ENCODE results near the gene GPATCH2.

Gene GPATCH2

DNA sequence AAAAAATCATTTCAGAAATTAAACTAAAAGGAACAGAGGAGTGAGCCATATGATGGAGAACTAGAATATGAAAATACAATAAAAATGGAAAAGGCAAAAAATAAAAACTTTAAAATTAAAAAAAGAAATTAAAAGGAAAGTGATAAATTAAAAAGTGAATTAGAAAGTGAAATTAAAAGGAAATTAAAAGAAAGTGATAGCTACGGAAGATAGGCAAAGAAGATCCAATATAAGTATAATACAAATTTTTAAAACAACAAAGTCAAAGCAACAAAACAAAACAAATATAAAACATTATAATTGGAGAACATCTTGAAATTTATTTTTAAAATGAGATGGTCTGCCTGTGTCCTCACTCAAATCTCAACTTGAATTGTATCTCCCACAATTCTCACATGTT lies 165.8 kb downstream of the GPATCH2 start:
- DNase-seq (ENCODE audit: low read depth in 1 of 2, low spot score in 1 of 2) = no peak
- Histone ChIP-seq H3K4me3 (replicated peaks; ENCODE audit: insufficient read depth, low read length) (no peak overlapping the region), H3K27ac (replicated peaks) (no peak overlapping the region), H3K27me3 (ENCODE audit: insufficient read depth, poor library complexity, severe bottlenecking) (no peaks in the 10 kb centered on the region)
- TF ChIP-seq, protein P1, sequence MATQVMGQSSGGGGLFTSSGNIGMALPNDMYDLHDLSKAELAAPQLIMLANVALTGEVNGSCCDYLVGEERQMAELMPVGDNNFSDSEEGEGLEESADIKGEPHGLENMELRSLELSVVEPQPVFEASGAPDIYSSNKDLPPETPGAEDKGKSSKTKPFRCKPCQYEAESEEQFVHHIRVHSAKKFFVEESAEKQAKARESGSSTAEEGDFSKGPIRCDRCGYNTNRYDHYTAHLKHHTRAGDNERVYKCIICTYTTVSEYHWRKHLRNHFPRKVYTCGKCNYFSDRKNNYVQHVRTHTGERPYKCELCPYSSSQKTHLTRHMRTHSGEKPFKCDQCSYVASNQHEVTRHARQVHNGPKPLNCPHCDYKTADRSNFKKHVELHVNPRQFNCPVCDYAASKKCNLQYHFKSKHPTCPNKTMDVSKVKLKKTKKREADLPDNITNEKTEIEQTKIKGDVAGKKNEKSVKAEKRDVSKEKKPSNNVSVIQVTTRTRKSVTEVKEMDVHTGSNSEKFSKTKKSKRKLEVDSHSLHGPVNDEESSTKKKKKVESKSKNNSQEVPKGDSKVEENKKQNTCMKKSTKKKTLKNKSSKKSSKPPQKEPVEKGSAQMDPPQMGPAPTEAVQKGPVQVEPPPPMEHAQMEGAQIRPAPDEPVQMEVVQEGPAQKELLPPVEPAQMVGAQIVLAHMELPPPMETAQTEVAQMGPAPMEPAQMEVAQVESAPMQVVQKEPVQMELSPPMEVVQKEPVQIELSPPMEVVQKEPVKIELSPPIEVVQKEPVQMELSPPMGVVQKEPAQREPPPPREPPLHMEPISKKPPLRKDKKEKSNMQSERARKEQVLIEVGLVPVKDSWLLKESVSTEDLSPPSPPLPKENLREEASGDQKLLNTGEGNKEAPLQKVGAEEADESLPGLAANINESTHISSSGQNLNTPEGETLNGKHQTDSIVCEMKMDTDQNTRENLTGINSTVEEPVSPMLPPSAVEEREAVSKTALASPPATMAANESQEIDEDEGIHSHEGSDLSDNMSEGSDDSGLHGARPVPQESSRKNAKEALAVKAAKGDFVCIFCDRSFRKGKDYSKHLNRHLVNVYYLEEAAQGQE (IDR thresholded peaks at IDR 0.05; ENCODE audit: insufficient replicate concordance, low read depth) = no peak
- TF ChIP-seq, protein P2, sequence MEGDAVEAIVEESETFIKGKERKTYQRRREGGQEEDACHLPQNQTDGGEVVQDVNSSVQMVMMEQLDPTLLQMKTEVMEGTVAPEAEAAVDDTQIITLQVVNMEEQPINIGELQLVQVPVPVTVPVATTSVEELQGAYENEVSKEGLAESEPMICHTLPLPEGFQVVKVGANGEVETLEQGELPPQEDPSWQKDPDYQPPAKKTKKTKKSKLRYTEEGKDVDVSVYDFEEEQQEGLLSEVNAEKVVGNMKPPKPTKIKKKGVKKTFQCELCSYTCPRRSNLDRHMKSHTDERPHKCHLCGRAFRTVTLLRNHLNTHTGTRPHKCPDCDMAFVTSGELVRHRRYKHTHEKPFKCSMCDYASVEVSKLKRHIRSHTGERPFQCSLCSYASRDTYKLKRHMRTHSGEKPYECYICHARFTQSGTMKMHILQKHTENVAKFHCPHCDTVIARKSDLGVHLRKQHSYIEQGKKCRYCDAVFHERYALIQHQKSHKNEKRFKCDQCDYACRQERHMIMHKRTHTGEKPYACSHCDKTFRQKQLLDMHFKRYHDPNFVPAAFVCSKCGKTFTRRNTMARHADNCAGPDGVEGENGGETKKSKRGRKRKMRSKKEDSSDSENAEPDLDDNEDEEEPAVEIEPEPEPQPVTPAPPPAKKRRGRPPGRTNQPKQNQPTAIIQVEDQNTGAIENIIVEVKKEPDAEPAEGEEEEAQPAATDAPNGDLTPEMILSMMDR (IDR thresholded peaks at IDR 0.05; ENCODE audit: insufficient read depth, low read length) = no peak
- TF ChIP-seq SPI1 (IDR thresholded peaks at IDR 0.05; ENCODE audit: borderline replicate concordance, low read depth) = no peak
- TF ChIP-seq GABPA (IDR thresholded peaks at IDR 0.05; ENCODE audit: low read depth) = no peak
- TF ChIP-seq POLR2AphosphoS5 (IDR thresholded peaks at IDR 0.05; ENCODE audit: low read depth) = no peak

DNA sequence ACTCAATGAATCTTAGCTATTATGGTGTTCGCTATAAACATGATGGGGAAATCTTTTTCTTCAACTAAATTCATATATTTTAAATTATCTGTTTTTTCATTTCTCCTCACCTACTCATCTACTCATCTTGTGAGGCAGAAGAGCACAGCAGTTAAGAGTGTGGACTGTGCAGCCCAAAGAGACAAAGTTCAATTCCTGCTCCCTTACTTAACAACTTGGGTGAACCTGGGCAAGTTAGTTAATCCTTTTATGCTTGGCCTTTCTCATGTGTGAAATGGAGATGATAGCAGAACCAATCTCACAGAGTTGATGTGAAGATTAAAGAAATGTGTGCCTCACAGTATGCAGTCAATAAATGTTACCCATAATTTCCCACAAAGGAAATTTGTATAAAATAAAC lies 168.2 kb downstream of the GPATCH2 start:
- H3K27ac ChIP-seq (replicated peaks) = no peak overlapping the region
- no peak overlapping the region for H3K4me3 ChIP-seq (replicated peaks; ENCODE audit: insufficient read depth, low read length)
- no peak for DNase-seq (ENCODE audit: low read depth in 1 of 2, low spot score in 1 of 2)
- H3K27me3 ChIP-seq (ENCODE audit: insufficient read depth, poor library complexity, severe bottlenecking) = no peaks in the 10 kb centered on the region
- TF ChIP-seq, protein P1 (IDR thresholded peaks at IDR 0.05; ENCODE audit: insufficient replicate concordance, low read depth) = no peak
- TF ChIP-seq, protein P2 (IDR thresholded peaks at IDR 0.05; ENCODE audit: insufficient read depth, low read length) = no peak
- no peak for TF ChIP-seq SPI1 (IDR thresholded peaks at IDR 0.05; ENCODE audit: borderline replicate concordance, low read depth)
- TF ChIP-seq GABPA (IDR thresholded peaks at IDR 0.05; ENCODE audit: low read depth) = no peak
- TF ChIP-seq POLR2AphosphoS5 (IDR thresholded peaks at IDR 0.05; ENCODE audit: low read depth) = no peak

DNA sequence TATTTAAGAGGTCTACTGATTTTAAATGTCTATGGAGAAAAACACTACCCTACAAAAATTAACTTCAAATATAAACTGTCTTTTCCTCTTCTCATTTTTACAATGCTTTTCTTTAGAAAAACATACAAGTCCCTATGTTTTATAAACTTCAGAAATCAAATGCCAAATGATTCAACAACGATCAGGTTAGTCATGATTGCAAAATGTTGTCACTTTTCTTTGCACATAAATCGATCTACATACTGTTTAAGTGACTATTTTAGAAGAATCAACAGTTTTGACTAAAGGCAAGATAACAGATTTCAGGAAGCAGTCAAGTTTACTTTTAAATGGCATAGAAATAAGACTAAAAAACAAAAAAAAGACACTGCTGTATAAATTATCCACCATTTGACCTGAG lies 168.7 kb downstream of the GPATCH2 start:
- no peak overlapping the region for H3K4me3 ChIP-seq (replicated peaks; ENCODE audit: insufficient read depth, low read length)
- TF ChIP-seq GABPA (IDR thresholded peaks at IDR 0.05; ENCODE audit: low read depth) = no peak
- no peak for TF ChIP-seq POLR2AphosphoS5 (IDR thresholded peaks at IDR 0.05; ENCODE audit: low read depth)
- no peak for TF ChIP-seq SPI1 (IDR thresholded peaks at IDR 0.05; ENCODE audit: borderline replicate concordance, low read depth)
- TF ChIP-seq, protein P1 (IDR thresholded peaks at IDR 0.05; ENCODE audit: insufficient replicate concordance, low read depth) = no peak
- no peak for DNase-seq (ENCODE audit: low read depth in 1 of 2, low spot score in 1 of 2)
- H3K27me3 ChIP-seq (ENCODE audit: insufficient read depth, poor library complexity, severe bottlenecking) = no peaks in the 10 kb centered on the region
- no peak overlapping the region for H3K27ac ChIP-seq (replicated peaks)
